Prostate gland (tissue), 2 donors: Measurements from ENCODE around the gene CIT. TPM values are rescaled to one million over a fixed set of nuclear protein-coding genes. Genes with fewer than 3 reads are reported as not detected.

ENCODE experiments used
- DNase-seq: peaks from one replicate; pipeline ENCODE4 v3.0.0-alpha.2; 2019; ENCODE audit warnings: low spot score
- H3K27ac ChIP-seq, 2 donors: fragments of 200-600 bp; sonication (generic); 2 replicates each; pipeline ENCODE4 v1.5.1; 2017 to 2019
- H3K27me3 ChIP-seq: fragments of 200-600 bp; sonication (generic); replicated peaks from 2 replicates; pipeline ENCODE4 v1.5.1; 2019; ENCODE audit not compliant: insufficient read depth
- H3K36me3 ChIP-seq, 2 donors: fragments of 200-600 bp; sonication (generic); 1 replicate in 1 of 2; 2 replicates in 1 of 2; pipeline versions ENCODE4 v1.5.1 to v1.8.1; 2017 to 2019
- H3K4me1 ChIP-seq: fragments of 200-600 bp; sonication (generic); replicated peaks from 2 replicates; pipeline ENCODE4 v1.5.1; 2019
- H3K4me3 ChIP-seq, 2 donors: fragments of 200-600 bp; sonication (generic); 2 replicates each; pipeline ENCODE4 v1.5.1; 2017 to 2019
- H3K9me3 ChIP-seq: fragments of 200-600 bp; sonication (generic); 2 replicates; pipeline ENCODE4 v1.5.1; 2017
- CTCF ChIP-seq, 4 experiments: fragments of 200-600 bp in 2 of 4; fragments of 450-650 bp in 2 of 4; sonication (generic) in 2 of 4; IDR thresholded peaks; 1 replicate in 3 of 4; 2 replicates in 1 of 4; pipeline ENCODE4 v1.5.1; 2016 to 2019; ENCODE audit warnings: antibody characterized with exemption in 4 of 4, mild to moderate bottlenecking in 2 of 4, moderate library complexity in 2 of 4
- POLR2A ChIP-seq: fragments of 450-650 bp; IDR thresholded peaks from one replicate; pipeline ENCODE4 v1.6.1; 2016; ENCODE audit warnings: antibody characterized with exemption, mild to moderate bottlenecking
- POLR2AphosphoS5 ChIP-seq: sonication (generic); formaldehyde crosslinking; IDR thresholded peaks from one replicate; pipeline ENCODE4 v1.6.1; 2017; ENCODE audit warnings: antibody characterized with exemption
- WGBS: methylation state at CpG from one replicate; pipeline ENCODE4 v1.1.5; 2018; 5-methylcytosine and 5-hydroxymethylcytosine counted together
- intact Hi-C: fragments of 100-400 bp; cut with DNase I; formaldehyde crosslinking; loops from one replicate; pipeline ENCODE4 v1.14.2; 2022
- total RNA-seq, 2 donors: library from RNA; depleted of rRNA; stranded (reverse); fragments of >200 nt; gene quantifications; one replicate each; pipeline ENCODE4 v1.1.0, GENCODE V29; 2016

The CIT gene
- total RNA-seq, 2 donors from 2014 or later, result 2.6 to 13.1 TPM

DNA sequence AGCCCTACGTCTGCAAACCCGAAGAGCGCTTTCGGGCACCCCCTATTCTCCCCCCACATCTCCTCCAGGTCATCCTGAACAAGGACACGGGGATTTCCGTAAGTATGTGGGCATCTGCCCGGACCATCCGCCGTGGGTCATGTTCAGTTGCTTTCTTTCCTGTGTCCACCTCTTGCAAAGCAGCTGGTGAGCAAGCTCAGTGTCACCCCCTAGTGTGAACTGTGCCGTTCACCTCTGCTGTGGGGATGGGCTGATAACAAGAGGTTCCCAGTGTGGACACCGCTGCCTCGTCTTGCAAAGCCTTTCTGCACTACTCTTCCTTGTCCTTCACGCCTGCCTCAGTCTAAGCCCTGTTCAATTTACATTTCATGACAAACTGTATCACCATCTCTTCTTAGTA, 200.5 kb downstream of the CIT start:
- peaks cover 12 to 54% of the 10 kb centered on the region in 2 donors for H3K36me3 ChIP-seq
- no peaks in the 10 kb centered on the region for H3K9me3 ChIP-seq
- intact Hi-C loops, result no loop called here
- TF ChIP-seq POLR2A (no peak), POLR2AphosphoS5 (no peak), CTCF (IDR thresholded peaks at IDR 0.05) (no peak)
- no peaks in the 10 kb centered on the region for H3K27me3 ChIP-seq
- WGBS, result 90% methylated on average over 13 of the region's 13 CpGs
- no peak overlapping the region for H3K27ac ChIP-seq
- DNase-seq, result no peak
- no peak overlapping the region for H3K4me3 ChIP-seq
- H3K4me1 ChIP-seq, result no peaks in the 10 kb centered on the region

- Histone ChIP-seq H3K36me3 (peaks cover 12 to 54% of the 10 kb centered on the region in 2 donors), H3K9me3 (no peaks in the 10 kb centered on the region), H3K27me3 (no peaks in the 10 kb centered on the region), H3K27ac (no peak overlapping the region), H3K4me3 (no peak overlapping the region), H3K4me1 (no peaks in the 10 kb centered on the region)
- no peak for DNase-seq
- TF ChIP-seq POLR2A (no peak), POLR2AphosphoS5 (no peak), CTCF (IDR thresholded peaks at IDR 0.05) (no peak)
- 79% methylated on average over 9 of the region's 9 CpGs for WGBS
- intact Hi-C loops, result no loop called here
Measured at GRCh38 chr12:119676022-119676421, 201.1 kb downstream of the CIT start.

- DNase-seq, result no peak
- Histone ChIP-seq H3K9me3 (no peaks in the 10 kb centered on the region), H3K4me3 (no peak overlapping the region), H3K36me3 (peaks cover 12 to 44% of the 10 kb centered on the region in 2 donors), H3K4me1 (no peaks in the 10 kb centered on the region), H3K27me3 (no peaks in the 10 kb centered on the region), H3K27ac (peak overlapping the region in 1 of 2 donors; percentile 7)
- intact Hi-C loops, result no loop called here
- TF ChIP-seq CTCF (IDR thresholded peaks at IDR 0.05), result no peak
- TF ChIP-seq POLR2AphosphoS5, result no peak
- no peak for TF ChIP-seq POLR2A
- 92% methylated on average over 4 of the region's 4 CpGs for WGBS
Measured at GRCh38 chr12:119674560-119674959, 202.6 kb downstream of the CIT start.

DNA sequence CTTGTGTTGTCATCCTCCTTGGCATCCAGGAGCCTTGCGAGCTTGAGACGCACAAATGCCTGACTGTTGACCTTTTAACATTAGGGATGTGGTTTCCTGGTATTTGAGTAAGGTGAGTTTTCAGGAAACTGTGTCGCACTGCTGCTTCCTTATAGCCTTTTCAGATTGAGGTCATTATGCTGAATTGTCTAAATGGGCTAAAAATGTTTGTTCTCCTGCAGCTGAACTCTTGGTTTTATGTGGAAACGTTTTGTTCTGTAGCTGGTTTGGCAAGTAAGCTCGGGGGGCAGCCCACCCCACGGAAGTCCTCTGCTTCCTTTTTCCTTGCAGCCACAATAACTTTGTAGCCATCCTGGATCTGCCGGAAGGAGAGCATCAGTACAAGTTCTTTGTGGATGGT, 203.5 kb downstream of the CIT start:
- TF ChIP-seq POLR2AphosphoS5, result peak; percentile 36
- no peak for TF ChIP-seq POLR2A
- Histone ChIP-seq H3K27me3 (no peaks in the 10 kb centered on the region), H3K4me1 (no peaks in the 10 kb centered on the region), H3K27ac (no peak overlapping the region), H3K36me3 (peaks cover 12 to 38% of the 10 kb centered on the region in 2 donors), H3K9me3 (no peaks in the 10 kb centered on the region), H3K4me3 (no peak overlapping the region)
- intact Hi-C loops, result no loop called here
- no peak for DNase-seq
- 61% methylated on average over 7 of the region's 7 CpGs for WGBS

DNA sequence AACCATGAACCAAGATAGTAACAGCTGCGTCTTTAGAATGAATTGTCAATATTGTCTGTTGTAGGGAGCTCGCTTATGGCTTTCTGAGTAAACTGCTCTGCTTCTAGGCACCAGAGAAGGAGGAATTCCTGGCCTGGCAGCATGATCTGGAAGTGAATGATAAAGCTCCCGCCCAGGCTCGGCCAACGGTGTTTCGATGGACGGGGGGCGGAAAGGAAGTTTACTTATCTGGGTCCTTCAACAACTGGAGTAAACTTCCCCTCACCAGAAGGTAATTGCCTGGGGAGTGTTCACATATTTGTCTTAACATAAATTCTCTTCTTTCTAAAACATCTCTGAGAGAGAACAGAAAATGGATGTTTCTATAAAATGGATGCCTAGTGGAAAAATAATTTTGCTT, 204.9 kb downstream of the CIT start:
- H3K4me3 ChIP-seq, result no peak overlapping the region
- H3K9me3 ChIP-seq, result no peaks in the 10 kb centered on the region
- 88% methylated on average over 8 of the region's 8 CpGs for WGBS
- DNase-seq, result no peak
- peaks cover 10 to 27% of the 10 kb centered on the region in 2 donors for H3K36me3 ChIP-seq
- H3K27me3 ChIP-seq, result no peaks in the 10 kb centered on the region
- intact Hi-C loops, result no loop called here
- H3K27ac ChIP-seq, result no peak overlapping the region
- TF ChIP-seq CTCF (IDR thresholded peaks at IDR 0.05), result no peak
- TF ChIP-seq POLR2AphosphoS5, result no peak
- TF ChIP-seq POLR2A, result no peak
- H3K4me1 ChIP-seq, result no peaks in the 10 kb centered on the region
